Effector CD8-positive, alpha-beta T cell (primary cell): ENCODE data around the gene SUV39H2.
A peak's percentile ranks its signal among the peaks of the same experiment; 100 is the strongest.
"Not testable (repeated sequence)": the region's sequence is repeated elsewhere in the genome, so short reads cannot be mapped to it uniquely, and the experiment has no call there.

Source experiments
- DNase-seq: peaks from one replicate; lab custom pipeline; 2025; lab: John Stamatoyannopoulos, UW

Gene SUV39H2

GRCh38 chr10:14875941-14876340, 2.7 kb upstream of the SUV39H2 start:
- DNase-seq, result no peak

DNA sequence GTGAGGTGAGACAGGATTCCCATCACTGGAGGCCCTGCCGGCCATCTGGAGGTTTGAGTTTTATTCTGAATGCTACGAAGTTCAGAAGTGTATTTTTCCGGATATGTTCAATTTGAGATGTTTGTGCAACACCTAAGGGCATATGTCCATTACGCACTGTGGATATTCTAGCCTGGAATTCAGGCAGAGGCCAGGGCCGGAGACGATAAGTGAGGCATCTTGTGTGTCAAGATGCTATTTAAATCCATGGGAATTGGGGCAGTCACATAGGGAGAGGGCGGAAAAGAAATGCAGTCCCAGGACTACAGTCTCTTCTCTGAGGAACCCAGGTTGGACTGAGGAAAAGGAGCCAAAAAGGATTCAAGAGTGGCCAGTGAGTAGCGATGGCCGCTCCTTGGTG, 1.9 kb upstream of the SUV39H2 start:
- DNase-seq, result no peak

DNA sequence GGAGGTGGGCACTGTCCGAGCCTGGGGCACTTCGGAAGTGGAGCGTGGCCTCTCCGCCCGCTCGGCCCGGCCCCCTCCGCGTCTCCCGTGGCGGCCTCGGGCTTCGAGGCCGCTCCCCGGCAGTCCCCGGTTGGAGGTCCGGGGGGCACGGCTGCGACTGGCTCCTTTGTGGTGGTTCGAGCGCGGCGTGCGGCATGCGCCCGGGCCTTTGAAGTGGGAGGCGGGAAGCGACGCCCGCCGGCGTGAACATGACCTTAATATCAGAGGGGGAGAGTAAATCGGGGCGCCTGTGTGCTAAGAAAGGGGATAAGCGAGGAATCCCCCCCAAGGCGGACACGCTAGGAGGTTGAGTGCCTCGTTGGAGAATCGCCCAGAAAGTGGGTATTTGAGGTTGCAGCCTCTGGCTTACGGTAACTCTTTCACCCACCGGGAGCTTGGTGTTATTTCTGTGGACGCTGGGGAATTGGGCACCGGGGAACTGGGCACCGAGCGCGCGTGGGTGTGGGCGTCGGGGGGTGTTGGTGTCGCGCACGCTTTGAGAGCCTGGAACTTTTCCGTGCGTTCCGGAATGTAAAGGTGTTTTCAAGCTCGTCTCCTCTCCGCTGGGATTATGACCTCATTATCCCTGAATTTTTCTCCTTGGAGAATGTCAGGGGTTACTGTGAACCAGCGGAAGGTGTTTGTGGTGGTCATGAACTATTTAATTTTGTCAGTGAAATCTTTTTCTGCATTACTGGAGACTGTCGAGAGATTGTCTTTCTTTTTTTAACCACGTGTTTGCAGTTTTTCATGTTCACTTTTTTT, 660 bp downstream of the SUV39H2 start:
- peak; percentile 4 for DNase-seq

- no peak for DNase-seq
These were observed 1.2 kb downstream of the SUV39H2 start for GRCh38 chr10:14879928-14880193.

DNA sequence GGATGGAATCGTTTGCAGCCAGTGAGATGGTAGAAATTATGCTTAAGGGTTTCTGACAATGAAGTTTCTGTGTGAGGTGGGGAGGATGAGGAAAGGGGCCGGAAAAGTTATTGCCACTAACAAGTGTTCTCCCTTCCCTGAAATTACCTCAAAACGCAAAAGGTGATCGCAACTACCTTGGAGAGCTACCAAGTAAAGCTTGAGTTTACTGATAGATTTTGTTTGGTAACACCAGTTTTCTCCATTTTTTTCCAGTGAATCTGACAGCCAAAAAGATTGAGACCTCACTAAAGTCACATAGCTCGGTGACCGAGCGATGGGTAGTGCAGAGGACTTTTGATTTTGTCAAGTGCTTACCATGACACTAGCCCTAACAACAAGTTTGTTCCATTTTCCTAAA, 1.6 kb downstream of the SUV39H2 start:
- DNase-seq, result no peak

DNA sequence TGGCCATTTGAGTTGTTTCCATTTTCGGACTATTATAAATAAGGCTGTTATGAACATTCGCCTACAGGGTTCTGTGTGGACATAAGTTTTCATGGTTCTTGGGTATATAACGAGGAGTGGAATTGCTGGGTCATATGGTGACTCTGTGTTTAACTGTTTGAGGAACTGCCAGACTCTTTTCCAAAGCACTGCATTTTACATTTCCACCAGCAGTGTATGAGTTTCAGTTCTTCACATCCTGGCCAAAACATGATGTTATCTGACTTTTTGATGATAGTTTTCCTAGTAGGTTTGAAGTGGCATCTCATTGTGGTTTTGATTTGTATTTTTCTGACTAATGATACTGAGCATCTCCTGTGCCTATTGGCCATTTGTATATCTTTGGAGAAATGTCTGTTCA, 5.4 kb downstream of the SUV39H2 start:
- DNase-seq, result no peak

- no peak for DNase-seq
These were observed 10.7 kb downstream of the SUV39H2 start for GRCh38 chr10:14889318-14889717.

GRCh38 chr10:14891151-14891550, 12.5 kb downstream of the SUV39H2 start:
- no peak for DNase-seq

DNA sequence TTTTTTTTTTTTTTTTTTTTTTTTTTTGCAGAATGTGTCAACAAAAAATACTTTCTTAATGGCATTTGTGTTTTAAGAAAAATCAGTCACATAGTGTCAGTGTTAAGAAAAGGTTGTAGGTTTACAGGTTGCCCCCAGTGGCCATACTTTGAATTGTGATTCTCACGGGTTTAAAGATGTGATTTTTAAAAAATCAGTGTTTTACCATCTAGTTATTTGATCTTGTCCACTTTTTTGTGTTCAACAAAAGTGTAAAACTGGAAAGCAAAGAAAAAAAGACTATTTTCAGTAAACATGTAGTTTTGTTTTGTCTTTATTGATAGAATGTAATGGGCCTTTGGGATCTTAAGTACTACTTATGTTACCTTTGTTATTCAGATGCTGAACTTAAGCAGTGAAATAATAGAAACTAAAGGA, 25.7 kb downstream of the SUV39H2 start:
- DNase-seq, result no peak

GRCh38 chr10:14904864-14905263, 26.2 kb downstream of the SUV39H2 start:
- DNase-seq, result no peak

DNA sequence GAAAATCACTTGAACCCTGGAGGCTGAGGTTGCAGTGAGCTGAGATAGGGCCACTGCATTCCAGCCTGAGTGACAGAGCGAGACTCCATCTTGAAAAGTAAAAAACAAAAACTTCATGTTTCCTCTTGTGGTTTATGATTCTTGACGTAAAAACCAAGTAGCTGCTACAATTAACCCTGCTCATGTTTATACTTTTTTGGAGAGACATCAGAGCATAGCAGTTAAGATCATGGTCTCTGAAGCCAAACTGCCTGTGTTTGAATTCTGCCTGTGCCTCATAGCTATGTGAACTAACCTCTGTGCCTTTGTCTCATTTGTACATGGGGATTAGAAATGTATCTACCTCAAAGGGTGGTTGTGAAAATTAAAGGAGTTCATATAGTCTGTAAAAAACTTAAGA, 27.2 kb downstream of the SUV39H2 start:
- DNase-seq, result no peak

DNA sequence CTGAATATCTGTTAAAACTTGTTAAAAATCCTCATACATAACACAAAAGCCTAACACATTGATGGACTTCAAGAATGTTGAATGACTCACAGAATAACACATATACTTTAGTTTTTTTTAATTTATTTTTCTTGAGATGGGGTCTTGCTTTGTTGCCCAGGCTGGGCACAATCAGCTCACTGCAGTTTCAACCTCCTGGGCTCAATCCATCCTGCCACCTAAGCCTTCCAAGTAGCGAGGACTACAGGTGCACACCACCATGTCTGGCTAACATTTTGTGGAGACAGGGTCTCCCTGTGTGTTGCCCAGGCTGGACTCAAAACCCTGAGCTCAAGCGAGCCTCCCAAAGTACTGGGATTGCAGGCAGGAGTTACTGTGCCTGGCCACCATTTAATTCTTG, 28.1 kb downstream of the SUV39H2 start:
- no peak for DNase-seq

DNA sequence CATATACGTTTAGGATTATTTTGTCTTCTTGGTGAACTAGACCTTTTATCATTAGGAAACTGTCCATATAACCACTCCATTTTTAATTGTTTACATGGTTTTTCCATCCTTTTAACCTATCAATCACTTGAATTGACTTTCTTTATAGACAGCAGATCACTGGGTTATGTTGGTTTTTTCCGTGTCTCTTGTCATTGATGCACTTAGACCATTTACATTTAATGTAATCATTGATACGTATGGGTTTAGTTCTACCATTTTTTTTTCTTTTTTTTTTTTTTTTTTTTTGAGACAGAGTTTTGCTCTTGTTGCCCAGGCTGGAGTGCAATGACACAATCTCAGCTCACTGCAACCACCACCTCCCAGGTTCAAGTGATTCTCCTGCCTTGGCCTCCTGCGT, 28.9 kb downstream of the SUV39H2 start:
- not testable (repeated sequence) for DNase-seq

- DNase-seq, result no peak
These were observed 30.4 kb downstream of the SUV39H2 start for GRCh38 chr10:14909101-14909500.

DNA sequence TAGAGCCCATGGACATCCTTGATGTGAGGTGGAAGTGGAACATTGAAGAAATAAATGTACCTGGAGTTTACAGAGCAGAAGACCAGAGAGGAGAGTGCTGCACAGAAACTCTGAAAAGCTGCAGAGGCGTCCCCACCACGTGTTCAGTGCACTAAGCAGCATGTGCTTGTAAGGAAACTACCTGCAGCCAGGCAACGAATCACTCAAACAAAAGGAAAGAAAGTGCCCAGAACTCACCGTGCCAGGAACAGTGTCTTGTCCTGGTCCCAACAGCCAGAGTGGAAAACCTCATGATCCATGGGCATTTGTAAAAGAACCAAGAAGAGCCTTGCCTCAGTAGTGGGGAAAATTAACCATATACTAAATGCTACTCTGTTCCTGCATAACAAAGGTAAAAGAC, 32.3 kb downstream of the SUV39H2 start:
- DNase-seq, result no peak

DNA sequence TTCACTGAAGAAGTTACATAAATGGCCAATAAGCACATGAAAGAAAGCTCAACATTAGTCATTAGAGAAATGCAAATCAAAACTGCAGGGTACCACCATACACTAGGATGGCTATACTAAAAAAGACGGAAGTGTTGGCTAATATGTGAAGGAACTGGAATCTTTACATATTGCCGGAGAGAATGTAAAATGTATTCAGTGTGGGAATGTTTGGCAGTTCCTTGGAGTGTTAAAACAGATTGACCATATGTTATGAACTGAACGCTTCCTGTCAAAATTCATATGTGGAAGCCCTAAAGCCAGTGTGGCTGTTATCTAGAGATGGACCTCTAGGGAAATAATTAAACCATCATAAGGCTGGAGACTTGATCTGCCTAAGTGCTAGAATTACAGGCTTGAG, 33.1 kb downstream of the SUV39H2 start:
- DNase-seq, result no peak

DNA sequence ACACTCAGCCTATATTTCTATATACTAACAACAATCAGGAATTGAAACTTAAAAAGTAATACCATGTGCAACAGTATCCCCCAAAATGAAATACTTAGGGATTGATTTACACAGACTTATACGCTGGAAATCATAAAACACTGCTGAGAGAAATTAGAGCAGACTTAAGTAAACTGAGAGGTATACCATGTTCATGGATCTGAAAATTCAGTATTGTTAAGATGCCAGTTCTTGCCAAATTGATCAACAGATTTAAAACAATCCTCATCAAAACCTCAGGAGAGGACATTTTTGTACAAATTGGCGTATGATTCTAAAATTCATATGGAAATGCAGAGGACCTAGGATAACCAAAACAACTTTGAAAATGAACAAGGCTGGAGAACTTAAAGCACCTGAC, 37.9 kb downstream of the SUV39H2 start:
- no peak for DNase-seq

- no peak for DNase-seq
These were observed 39.2 kb downstream of the SUV39H2 start for GRCh38 chr10:14917827-14918226.

DNA sequence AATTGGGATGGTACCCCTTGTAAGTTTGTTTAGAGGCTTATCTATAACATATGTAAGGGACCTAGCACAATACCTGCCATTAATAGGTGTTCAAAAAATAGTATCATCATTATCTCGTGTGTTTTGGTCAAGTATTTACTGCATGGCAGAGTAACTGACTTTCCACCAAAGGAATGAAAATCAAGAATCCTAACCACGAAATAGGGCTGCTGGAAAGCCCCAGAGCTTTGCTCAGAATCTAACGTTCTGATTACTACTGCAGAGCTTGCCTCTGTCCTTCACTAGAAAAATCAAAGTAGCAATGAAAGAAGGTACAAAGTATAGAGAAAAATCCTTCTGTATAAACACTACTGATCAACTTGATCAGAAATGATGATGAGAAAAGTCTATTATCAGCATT, 40.3 kb downstream of the SUV39H2 start:
- no peak for DNase-seq

GRCh38 chr10:14924013-14924412, 45.3 kb downstream of the SUV39H2 start:
- no peak for DNase-seq

DNA sequence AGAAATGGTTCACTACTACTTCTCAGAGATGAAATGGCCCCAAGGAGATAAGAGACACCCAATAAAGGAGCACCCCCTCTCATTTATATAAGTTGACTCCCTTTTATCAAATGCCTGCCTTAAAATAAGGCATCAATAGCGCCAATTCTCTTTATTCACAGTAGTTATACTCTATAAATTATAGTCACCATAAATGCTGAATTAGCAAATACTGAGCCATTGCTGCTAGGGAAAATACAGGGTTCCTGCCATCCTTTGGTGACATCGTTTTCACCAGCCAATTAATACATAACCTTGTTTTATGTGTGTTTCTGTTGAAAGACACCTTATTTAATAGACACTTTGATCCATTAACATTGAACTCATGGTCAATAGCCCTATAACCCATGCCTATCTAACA, 46.6 kb downstream of the SUV39H2 start:
- no peak for DNase-seq

DNA sequence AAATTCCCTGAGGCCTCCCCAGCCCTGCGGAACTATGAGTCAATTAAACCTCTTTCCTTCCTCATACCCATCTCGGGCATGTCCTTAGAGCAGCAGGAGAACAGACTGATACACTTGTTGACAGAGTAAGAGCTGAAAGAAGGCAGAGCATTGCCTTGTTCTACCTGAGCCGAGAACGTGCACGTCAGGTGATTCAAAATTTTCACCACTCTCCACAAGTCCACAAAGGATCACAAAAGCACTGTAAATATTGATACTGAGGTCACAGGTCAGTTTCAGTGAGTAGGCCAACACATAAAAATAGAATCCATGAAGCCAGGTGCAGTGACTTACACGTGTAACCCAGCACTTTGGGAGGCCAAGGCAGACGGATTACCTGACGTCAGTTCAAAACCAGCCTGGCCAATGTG, 47.4 kb downstream of the SUV39H2 start:
- no peak for DNase-seq

- no peak for DNase-seq
These were observed 48.2 kb downstream of the SUV39H2 start for GRCh38 chr10:14926722-14927416.

DNA sequence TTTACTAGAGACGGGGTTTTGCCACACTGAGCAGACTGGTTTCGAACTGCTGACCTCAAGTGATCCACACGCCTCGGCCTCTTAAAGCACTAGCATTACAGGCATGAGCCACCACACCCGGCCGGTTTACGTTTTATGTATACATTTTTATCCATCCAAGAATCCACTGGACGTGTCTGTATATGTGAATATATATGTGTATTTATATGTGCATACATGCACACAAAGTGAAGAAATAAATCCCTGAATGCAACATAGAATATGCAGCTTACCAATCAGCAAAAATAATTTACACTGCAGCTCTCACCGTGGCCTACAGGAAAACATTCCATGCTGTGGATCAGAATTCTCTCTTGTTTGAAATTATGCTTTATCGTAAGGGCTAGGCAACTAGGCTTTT, 51.9 kb downstream of the SUV39H2 start:
- DNase-seq, result no peak
